Camera-type eye (tissue), 1 donor: ENCODE measurements around the gene MRPL58. TPM values are rescaled to one million over a fixed set of nuclear protein-coding genes. Genes with fewer than 3 reads are reported as not detected.

Experiments used
- total RNA-seq: library from RNA; depleted of rRNA; stranded (reverse); fragments of >200 nt; gene quantifications from one replicate; pipeline ENCODE4 v1.2.3, GENCODE V29; 2014

The MRPL58 gene
- 25.1 TPM for total RNA-seq

GRCh38 chr17:75012346-75013091 is at the start of gene MRPL58:
TSS of gene MRPL58 (plus strand) at chr17:75012670. CDS start at chr17:75012687, 17 bp downstream.

GRCh38 chr17:74972107-74972972 is 40.1 kb upstream of the MRPL58 start, which contains the start of gene HID1:
TSS of gene HID1 (minus strand) at chr17:74972759. CDS start at chr17:74972656, 103 bp downstream.

GRCh38 chr17:74987418-74987908 is 25.0 kb upstream of the MRPL58 start, which contains the start of gene CDR2L:
TSS of gene CDR2L (plus strand) at chr17:74987632. CDS start at chr17:74988044, 412 bp downstream.

GRCh38 chr17:75046407-75047289 is 34.2 kb downstream of the MRPL58 start, which contains the start of the genes ATP5PD and KCTD2:
TSS of gene ATP5PD (minus strand) at chr17:75046969. CDS start at chr17:75042650, 4,319 bp downstream.
TSS of gene KCTD2 (plus strand) at chr17:75047225. CDS start at chr17:75047251, 26 bp downstream.

Other genes starting within 250 kb of the MRPL58 start
- gene NAT9, start 236.3 kb upstream of the MRPL58 start, total RNA-seq = 43.5 TPM
- 7.1 TPM for gene GRIN2C, start 152.8 kb upstream of the MRPL58 start, total RNA-seq
- 4.1 TPM for gene FDXR, start 139.7 kb upstream of the MRPL58 start, total RNA-seq
- 0.27 TPM for gene FADS6, start 119.0 kb upstream of the MRPL58 start, total RNA-seq
- 0.66 TPM for gene USH1G, start 89.4 kb upstream of the MRPL58 start, total RNA-seq
- not detected for gene OTOP2, start 88.4 kb upstream of the MRPL58 start, total RNA-seq
- gene OTOP3, start 76.8 kb upstream of the MRPL58 start, total RNA-seq = not detected
- gene HID1, start 39.9 kb upstream of the MRPL58 start, total RNA-seq = 16.0 TPM
- 9.7 TPM for gene CDR2L, start 25.0 kb upstream of the MRPL58 start, total RNA-seq
- 148 TPM for gene ATP5PD, start 34.3 kb downstream of the MRPL58 start, total RNA-seq
- gene KCTD2, start 34.6 kb downstream of the MRPL58 start, total RNA-seq = 24.2 TPM
- 8.0 TPM for gene SLC16A5, start 75.3 kb downstream of the MRPL58 start, total RNA-seq
- 4.1 TPM for gene ARMC7, start 97.3 kb downstream of the MRPL58 start, total RNA-seq
- gene NT5C, start 119.1 kb downstream of the MRPL58 start, total RNA-seq = 59.9 TPM
- gene JPT1, start 141.8 kb downstream of the MRPL58 start, total RNA-seq = 76.7 TPM
- 88.2 TPM for gene SUMO2, start 170.3 kb downstream of the MRPL58 start, total RNA-seq
- 43.7 TPM for gene NUP85, start 193.0 kb downstream of the MRPL58 start, total RNA-seq
- 19.6 TPM for gene GGA3, start 248.9 kb downstream of the MRPL58 start, total RNA-seq
- 38.5 TPM for gene MRPS7, start 249.2 kb downstream of the MRPL58 start, total RNA-seq